Measurements from ENCODE around the gene MANSC4.
"Not testable (repeated sequence)": the region's sequence is repeated elsewhere in the genome, so short reads cannot be mapped to it uniquely, and the experiment has no call there.

The MANSC4 gene

GRCh38 chr12:27747111-27747820 lies 32.8 kb downstream of the MANSC4 start:
- no peak for DNase-seq

GRCh38 chr12:27745734-27746133 lies 34.3 kb downstream of the MANSC4 start:
- not testable (repeated sequence) for DNase-seq

- DNase-seq, result no peak
Observed at GRCh38 chr12:27743601-27744000, 36.4 kb downstream of the MANSC4 start.

GRCh38 chr12:27734321-27734720 lies 45.7 kb downstream of the MANSC4 start:
- DNase-seq, result not testable (repeated sequence)

- DNase-seq, result no peak
Observed at GRCh38 chr12:27733791-27734190, 46.2 kb downstream of the MANSC4 start.

- DNase-seq, result peak; percentile 33
Observed at GRCh38 chr12:27733052-27733656, 46.9 kb downstream of the MANSC4 start.

GRCh38 chr12:27732281-27732680 lies 47.8 kb downstream of the MANSC4 start:
- DNase-seq, result no peak

- no peak for DNase-seq
Observed at GRCh38 chr12:27730097-27730588, 49.9 kb downstream of the MANSC4 start.

- DNase-seq, result no peak
Observed at GRCh38 chr12:27723212-27723611, 56.8 kb downstream of the MANSC4 start.
